ENCODE results near the gene ZNF462. TPM values are rescaled to one million over a fixed set of nuclear protein-coding genes. Genes with fewer than 3 reads are reported as not detected.

ZNF462 gene
- total RNA-seq, 1 experiment from 2014 or later = 121 TPM

DNA sequence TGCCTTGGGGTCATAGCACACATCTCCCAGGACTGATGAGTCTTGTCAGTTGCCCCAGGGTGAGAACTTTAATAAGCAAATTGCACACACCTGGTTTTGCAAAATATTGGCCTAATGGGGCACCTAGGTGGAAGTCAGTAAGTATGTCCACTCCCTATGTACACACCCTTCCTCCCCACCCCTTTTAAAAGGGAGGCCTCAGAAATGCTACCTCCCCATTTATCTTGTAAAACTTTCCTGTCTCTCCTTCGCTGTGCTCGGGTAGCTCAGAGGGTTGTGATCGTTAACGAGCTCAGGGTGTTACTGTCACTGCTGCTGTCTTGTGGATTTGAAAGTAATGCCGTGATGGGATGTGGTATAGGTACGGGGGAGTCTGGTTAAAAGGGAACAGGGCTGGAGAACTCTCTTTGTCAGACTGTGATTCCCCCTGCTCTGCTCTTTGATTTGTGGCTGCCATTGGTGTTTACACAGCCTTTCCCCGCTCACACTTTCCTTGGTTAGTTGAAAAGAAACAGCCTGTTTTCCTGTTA, 26.2 kb downstream of the ZNF462 start:
- TF ChIP-seq, protein P1, sequence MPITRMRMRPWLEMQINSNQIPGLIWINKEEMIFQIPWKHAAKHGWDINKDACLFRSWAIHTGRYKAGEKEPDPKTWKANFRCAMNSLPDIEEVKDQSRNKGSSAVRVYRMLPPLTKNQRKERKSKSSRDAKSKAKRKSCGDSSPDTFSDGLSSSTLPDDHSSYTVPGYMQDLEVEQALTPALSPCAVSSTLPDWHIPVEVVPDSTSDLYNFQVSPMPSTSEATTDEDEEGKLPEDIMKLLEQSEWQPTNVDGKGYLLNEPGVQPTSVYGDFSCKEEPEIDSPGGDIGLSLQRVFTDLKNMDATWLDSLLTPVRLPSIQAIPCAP (CRISPR knock-in tag; IDR thresholded peaks at IDR 0.05) = no peak
- TF ChIP-seq ZNF219 (CRISPR knock-in tag; IDR thresholded peaks at IDR 0.05; ENCODE audit: borderline replicate concordance) (no peak), GABPB1 (CRISPR knock-in tag; IDR thresholded peaks at IDR 0.05) (no peak), NR2C2 (CRISPR knock-in tag; IDR thresholded peaks at IDR 0.05) (no peak), ZNF121 (CRISPR knock-in tag; IDR thresholded peaks at IDR 0.05) (no peak), TEAD4 (CRISPR knock-in tag; IDR thresholded peaks at IDR 0.05) (no peak), NR3C1 (CRISPR knock-in tag; conservative IDR thresholded peaks at IDR 0.05; ENCODE audit: low read depth) (no peak), ESRRA (CRISPR knock-in tag; IDR thresholded peaks at IDR 0.05; ENCODE audit: borderline replicate concordance) (no peak), CREB1 (CRISPR knock-in tag; IDR thresholded peaks at IDR 0.05) (no peak), ZNF671 (CRISPR knock-in tag; IDR thresholded peaks at IDR 0.05) (no peak), CREM (CRISPR knock-in tag; IDR thresholded peaks at IDR 0.05) (no peak), ETV6 (CRISPR knock-in tag; IDR thresholded peaks at IDR 0.05) (no peak)
- TF ChIP-seq, protein P2, sequence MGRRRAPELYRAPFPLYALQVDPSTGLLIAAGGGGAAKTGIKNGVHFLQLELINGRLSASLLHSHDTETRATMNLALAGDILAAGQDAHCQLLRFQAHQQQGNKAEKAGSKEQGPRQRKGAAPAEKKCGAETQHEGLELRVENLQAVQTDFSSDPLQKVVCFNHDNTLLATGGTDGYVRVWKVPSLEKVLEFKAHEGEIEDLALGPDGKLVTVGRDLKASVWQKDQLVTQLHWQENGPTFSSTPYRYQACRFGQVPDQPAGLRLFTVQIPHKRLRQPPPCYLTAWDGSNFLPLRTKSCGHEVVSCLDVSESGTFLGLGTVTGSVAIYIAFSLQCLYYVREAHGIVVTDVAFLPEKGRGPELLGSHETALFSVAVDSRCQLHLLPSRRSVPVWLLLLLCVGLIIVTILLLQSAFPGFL (CRISPR knock-in tag; IDR thresholded peaks at IDR 0.05; ENCODE audit: borderline replicate concordance) = no peak
- TF ChIP-seq, protein P3, sequence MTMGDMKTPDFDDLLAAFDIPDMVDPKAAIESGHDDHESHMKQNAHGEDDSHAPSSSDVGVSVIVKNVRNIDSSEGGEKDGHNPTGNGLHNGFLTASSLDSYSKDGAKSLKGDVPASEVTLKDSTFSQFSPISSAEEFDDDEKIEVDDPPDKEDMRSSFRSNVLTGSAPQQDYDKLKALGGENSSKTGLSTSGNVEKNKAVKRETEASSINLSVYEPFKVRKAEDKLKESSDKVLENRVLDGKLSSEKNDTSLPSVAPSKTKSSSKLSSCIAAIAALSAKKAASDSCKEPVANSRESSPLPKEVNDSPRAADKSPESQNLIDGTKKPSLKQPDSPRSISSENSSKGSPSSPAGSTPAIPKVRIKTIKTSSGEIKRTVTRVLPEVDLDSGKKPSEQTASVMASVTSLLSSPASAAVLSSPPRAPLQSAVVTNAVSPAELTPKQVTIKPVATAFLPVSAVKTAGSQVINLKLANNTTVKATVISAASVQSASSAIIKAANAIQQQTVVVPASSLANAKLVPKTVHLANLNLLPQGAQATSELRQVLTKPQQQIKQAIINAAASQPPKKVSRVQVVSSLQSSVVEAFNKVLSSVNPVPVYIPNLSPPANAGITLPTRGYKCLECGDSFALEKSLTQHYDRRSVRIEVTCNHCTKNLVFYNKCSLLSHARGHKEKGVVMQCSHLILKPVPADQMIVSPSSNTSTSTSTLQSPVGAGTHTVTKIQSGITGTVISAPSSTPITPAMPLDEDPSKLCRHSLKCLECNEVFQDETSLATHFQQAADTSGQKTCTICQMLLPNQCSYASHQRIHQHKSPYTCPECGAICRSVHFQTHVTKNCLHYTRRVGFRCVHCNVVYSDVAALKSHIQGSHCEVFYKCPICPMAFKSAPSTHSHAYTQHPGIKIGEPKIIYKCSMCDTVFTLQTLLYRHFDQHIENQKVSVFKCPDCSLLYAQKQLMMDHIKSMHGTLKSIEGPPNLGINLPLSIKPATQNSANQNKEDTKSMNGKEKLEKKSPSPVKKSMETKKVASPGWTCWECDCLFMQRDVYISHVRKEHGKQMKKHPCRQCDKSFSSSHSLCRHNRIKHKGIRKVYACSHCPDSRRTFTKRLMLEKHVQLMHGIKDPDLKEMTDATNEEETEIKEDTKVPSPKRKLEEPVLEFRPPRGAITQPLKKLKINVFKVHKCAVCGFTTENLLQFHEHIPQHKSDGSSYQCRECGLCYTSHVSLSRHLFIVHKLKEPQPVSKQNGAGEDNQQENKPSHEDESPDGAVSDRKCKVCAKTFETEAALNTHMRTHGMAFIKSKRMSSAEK (CRISPR knock-in tag; IDR thresholded peaks at IDR 0.05; ENCODE audit: borderline replicate concordance) = no peak
- TF ChIP-seq, protein P4, sequence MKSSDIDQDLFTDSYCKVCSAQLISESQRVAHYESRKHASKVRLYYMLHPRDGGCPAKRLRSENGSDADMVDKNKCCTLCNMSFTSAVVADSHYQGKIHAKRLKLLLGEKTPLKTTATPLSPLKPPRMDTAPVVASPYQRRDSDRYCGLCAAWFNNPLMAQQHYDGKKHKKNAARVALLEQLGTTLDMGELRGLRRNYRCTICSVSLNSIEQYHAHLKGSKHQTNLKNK (CRISPR knock-in tag; IDR thresholded peaks at IDR 0.05) = no peak
- TF ChIP-seq, protein P5, sequence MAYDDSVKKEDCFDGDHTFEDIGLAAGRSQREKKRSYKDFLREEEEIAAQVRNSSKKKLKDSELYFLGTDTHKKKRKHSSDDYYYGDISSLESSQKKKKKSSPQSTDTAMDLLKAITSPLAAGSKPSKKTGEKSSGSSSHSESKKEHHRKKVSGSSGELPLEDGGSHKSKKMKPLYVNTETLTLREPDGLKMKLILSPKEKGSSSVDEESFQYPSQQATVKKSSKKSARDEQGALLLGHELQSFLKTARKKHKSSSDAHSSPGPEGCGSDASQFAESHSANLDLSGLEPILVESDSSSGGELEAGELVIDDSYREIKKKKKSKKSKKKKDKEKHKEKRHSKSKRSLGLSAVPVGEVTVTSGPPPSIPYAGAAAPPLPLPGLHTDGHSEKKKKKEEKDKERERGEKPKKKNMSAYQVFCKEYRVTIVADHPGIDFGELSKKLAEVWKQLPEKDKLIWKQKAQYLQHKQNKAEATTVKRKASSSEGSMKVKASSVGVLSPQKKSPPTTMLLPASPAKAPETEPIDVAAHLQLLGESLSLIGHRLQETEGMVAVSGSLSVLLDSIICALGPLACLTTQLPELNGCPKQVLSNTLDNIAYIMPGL (CRISPR knock-in tag; IDR thresholded peaks at IDR 0.05) = no peak
- DNase-seq (ENCODE audit: low spot score) (no peak), ATAC-seq (peak; percentile 44)
- Mint-ChIP-seq H3K27me3 (ENCODE audit: low read depth) (no peaks in the 10 kb centered on the region), H3K27ac (peak overlapping the region; percentile 96), H3K4me3 (peak overlapping the region; percentile 11; the same call in 1 of the 2 replicates), H3K9me3 (peaks cover 3% of the 10 kb centered on the region; the same call in 1 of the 2 replicates), H3K36me3 (peaks cover 16% of the 10 kb centered on the region), H3K4me1 (peaks cover 95% of the 10 kb centered on the region)
- POLR2A ChIA-PET = interaction anchor here (0.8 to 2.0 kb wide), 3 partner anchors 11 to 28 kb away, joined by 3 to 8 read pairs (median 3); no protein-coding TSS in a partner anchor
- CTCF ChIA-PET = interaction anchor here (2.0 kb wide), 1 partner anchor 24 kb away, joined by 6 read pairs; no protein-coding TSS in a partner anchor

DNA sequence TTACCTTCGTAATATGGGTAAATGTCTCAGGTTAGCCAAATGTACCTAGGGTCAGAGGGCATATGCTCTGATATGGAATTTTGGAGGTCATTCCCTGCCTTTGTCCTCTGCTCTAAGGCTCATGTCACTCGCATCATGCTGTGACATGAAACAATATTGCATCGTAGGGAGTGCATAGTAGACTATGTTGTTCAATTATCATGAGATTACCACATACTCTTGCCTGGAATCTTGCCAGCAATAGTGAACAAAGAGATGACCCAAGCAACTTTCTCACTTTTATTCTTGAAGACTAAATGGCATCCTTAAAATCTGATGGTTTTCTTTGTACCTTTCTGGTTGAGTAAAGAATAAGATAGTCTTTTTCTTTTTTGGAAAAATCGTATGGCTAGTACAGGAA, 27.6 kb downstream of the ZNF462 start:
- no peak overlapping the region for H3K4me3 Mint-ChIP-seq
- no peaks in the 10 kb centered on the region for H3K27me3 Mint-ChIP-seq (ENCODE audit: low read depth)
- H3K27ac Mint-ChIP-seq = peak overlapping the region; percentile 96
- ChIA-PET POLR2A (interaction anchor here (1.3 kb wide), 1 partner anchor 31 kb away, joined by 3 read pairs; no protein-coding TSS in a partner anchor), CTCF (no interaction called here)
- peaks cover 13% of the 10 kb centered on the region; the same call in 1 of the 2 replicates for H3K36me3 Mint-ChIP-seq
- DNase-seq (ENCODE audit: low spot score) = no peak
- no peak for ATAC-seq
- peaks cover 3% of the 10 kb centered on the region; the same call in 1 of the 2 replicates for H3K9me3 Mint-ChIP-seq
- H3K4me1 Mint-ChIP-seq = peaks cover 93% of the 10 kb centered on the region
- TF ChIP-seq SMAD3 (CRISPR knock-in tag; IDR thresholded peaks at IDR 0.05; ENCODE audit: borderline replicate concordance) (no peak), ZBTB21 (CRISPR knock-in tag; IDR thresholded peaks at IDR 0.05; ENCODE audit: borderline replicate concordance) (no peak), NFATC4 (CRISPR knock-in tag; IDR thresholded peaks at IDR 0.05) (no peak), ELF4 (CRISPR knock-in tag; IDR thresholded peaks at IDR 0.05; ENCODE audit: low read depth) (no peak), ATF1 (CRISPR knock-in tag; IDR thresholded peaks at IDR 0.05) (no peak), NR3C1 (CRISPR knock-in tag; conservative IDR thresholded peaks at IDR 0.05; ENCODE audit: low read depth) (no peak), HMGA2 (CRISPR knock-in tag; IDR thresholded peaks at IDR 0.05) (no peak)
- TF ChIP-seq, protein P3 (CRISPR knock-in tag; IDR thresholded peaks at IDR 0.05; ENCODE audit: borderline replicate concordance) = no peak
